Transverse colon (tissue), 4 donors: Measurements from ENCODE around the gene NOM1. TPM values are rescaled to one million over a fixed set of nuclear protein-coding genes. Genes with fewer than 3 reads are reported as not detected.

Source experiments
- DNase-seq: peaks from one replicate; pipeline ENCODE4 v3.0.0-alpha.2; 2019
- H3K27ac ChIP-seq, 4 donors: fragments of 200-600 bp; sonication (generic); 2 replicates each; pipeline ENCODE4 v1.5.1; 2016 to 2018; ENCODE audit warnings: inconsistent platforms in 4 of 4
- H3K27me3 ChIP-seq: fragments of 200-600 bp; sonication (generic); 2 replicates; pipeline ENCODE4 v1.5.1; 2017; ENCODE audit warnings: inconsistent platforms
- H3K36me3 ChIP-seq, 4 donors: fragments of 200-600 bp; sonication (generic); 2 replicates each; pipeline ENCODE4 v1.5.1; 2017 to 2019; ENCODE audit warnings: inconsistent platforms in 4 of 4
- H3K4me1 ChIP-seq, 4 donors: fragments of 200-600 bp; sonication (generic); 2 replicates each; pipeline ENCODE4 v1.5.1; 2017 to 2020; ENCODE audit warnings: inconsistent platforms in 4 of 4
- H3K4me3 ChIP-seq, 4 donors: fragments of 200-600 bp; sonication (generic); 1 replicate in 1 of 4; 2 replicates in 3 of 4; pipeline versions ENCODE4 v1.5.1 to v1.6.1; 2017 to 2019; ENCODE audit warnings: inconsistent platforms in 4 of 4
- H3K9me3 ChIP-seq, 2 donors: fragments of 200-600 bp; sonication (generic); 2 replicates each; pipeline ENCODE4 v1.5.1; 2017 to 2019; ENCODE audit warnings: inconsistent platforms in 2 of 2
- CTCF ChIP-seq, 5 experiments: fragments of 200-600 bp in 3 of 5; fragments of 450-650 bp in 2 of 5; sonication (generic) in 3 of 5; IDR thresholded peaks; 1 replicate in 2 of 5; 2 replicates in 3 of 5; pipeline ENCODE4 v1.5.1; 2016 to 2017; ENCODE audit warnings: antibody characterized with exemption in 5 of 5, inconsistent platforms in 3 of 5, mild to moderate bottlenecking in 2 of 5, moderate library complexity in 1 of 5
- EP300 ChIP-seq: sonication (generic); formaldehyde crosslinking; IDR thresholded peaks from one replicate; pipeline ENCODE4 v1.6.1; 2017; ENCODE audit warnings: antibody characterized with exemption, low read depth
- POLR2A ChIP-seq: fragments of 450-650 bp; IDR thresholded peaks from one replicate; pipeline ENCODE4 v1.6.1; 2016; ENCODE audit warnings: antibody characterized with exemption, mild to moderate bottlenecking, moderate library complexity
- POLR2AphosphoS5 ChIP-seq, 3 donors: sonication (generic); formaldehyde crosslinking; IDR thresholded peaks; one replicate each; pipeline ENCODE4 v1.6.1; 2016; ENCODE audit warnings: antibody characterized with exemption in 3 of 3
- WGBS, 2 donors: methylation state at CpG; one replicate each; pipeline ENCODE4 v1.1.5; 2018; ENCODE audit warnings: low coverage in 1 of 2; 5-methylcytosine and 5-hydroxymethylcytosine counted together
- in situ Hi-C, 4 donors: fragments of 200-750 bp; cut with MboI; loops; one replicate each; pipeline versions ENCODE4 v1.15.0 to v1.15.1; 2017; ENCODE audit warnings: low sequenced_read_pairs in 3 of 4, low pct_ligation_motif_present in 1 of 4, low pct_unique_long_range_greater_than_20kb in 1 of 4
- intact Hi-C: fragments of 100-400 bp; cut with DNase I; formaldehyde crosslinking; loops from one replicate; pipeline ENCODE4 v1.15.1; 2023; ENCODE audit warnings: low total_unique reads
- total RNA-seq, 4 donors: library from RNA; depleted of rRNA; stranded (reverse); fragments of >200 nt; gene quantifications; one replicate each; pipeline ENCODE4 v1.1.0, GENCODE V29; 2016

NOM1 gene
- total RNA-seq, 4 donors from 2014 or later = 6.6 to 22.4 (median 15.2) TPM

DNA sequence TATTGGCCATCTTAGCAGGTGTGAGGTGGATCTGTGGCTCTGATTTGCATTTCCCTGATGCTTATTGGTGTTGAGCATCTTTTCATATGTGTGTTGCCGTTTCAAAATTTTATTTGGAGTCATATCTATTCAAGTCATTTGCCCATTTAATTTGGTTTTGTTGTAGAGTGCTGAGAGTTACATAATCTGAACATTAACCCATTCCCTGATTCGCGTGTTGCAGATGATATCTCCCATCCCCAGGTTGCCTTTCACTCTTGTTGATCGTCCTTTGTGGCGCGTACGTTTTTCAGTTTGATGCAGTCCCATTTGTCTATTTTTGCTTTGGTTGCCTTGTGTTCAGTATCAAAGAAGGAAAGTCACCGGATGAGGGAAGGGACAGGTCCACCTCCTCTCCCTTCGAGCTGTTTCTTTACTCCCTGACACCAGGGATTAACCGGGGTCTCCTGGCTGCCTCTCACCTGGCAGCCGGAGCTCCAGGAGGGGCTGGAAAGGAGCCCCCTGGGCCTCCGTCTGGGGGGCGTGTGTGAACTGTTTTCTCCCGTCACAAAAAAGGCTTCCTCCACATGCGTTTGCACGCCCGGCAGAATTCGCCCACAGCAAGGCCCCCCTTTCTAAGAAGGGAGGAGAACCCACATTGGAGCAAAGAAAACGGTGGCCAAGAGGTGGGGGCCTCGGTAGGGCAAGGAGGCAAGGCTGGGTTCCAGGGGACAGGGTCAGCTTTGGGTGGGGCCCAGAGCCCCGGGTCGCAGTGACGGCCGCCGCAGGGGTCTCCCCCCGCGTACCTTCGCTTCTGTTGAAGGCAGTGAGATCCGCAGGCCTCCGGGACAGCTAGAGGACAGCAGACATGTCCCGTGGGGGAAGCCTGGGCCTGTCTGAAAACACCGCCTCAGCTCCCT lies 52.7 kb downstream of the NOM1 start:
- no peaks in the 10 kb centered on the region for H3K36me3 ChIP-seq
- H3K4me3 ChIP-seq = no peak overlapping the region
- H3K4me1 ChIP-seq = peaks cover 13 to 73% (median 55%) of the 10 kb centered on the region in 4 donors
- intact Hi-C loops = no loop called here
- in situ Hi-C loops = no loop called here
- no peaks in the 10 kb centered on the region for H3K9me3 ChIP-seq
- TF ChIP-seq POLR2A = no peak
- TF ChIP-seq POLR2AphosphoS5 (IDR thresholded peaks at IDR 0.05) = no peak
- no peak for TF ChIP-seq CTCF (IDR thresholded peaks at IDR 0.05)
- no peak for TF ChIP-seq EP300
- H3K27me3 ChIP-seq = peaks cover 89% of the 10 kb centered on the region
- H3K27ac ChIP-seq = no peak overlapping the region
- 18 to 47% methylated on average over 1 to 32 of the region's 32 CpGs for WGBS, 2 donors
- DNase-seq = no peak

GRCh38 chr7:157002819-157003421 lies 53.4 kb downstream of the NOM1 start:
- WGBS, 2 donors = 47 to 51% methylated on average over 19 to 47 of the region's 47 CpGs
- in situ Hi-C loops (no loop called here), intact Hi-C loops (no loop called here)
- Histone ChIP-seq H3K4me1 (peaks cover 13 to 81% (median 56%) of the 10 kb centered on the region in 4 donors), H3K27ac (peak overlapping the region; percentile 45 to 76 (median 68)), H3K36me3 (no peaks in the 10 kb centered on the region), H3K9me3 (no peaks in the 10 kb centered on the region), H3K27me3 (peaks cover 97% of the 10 kb centered on the region), H3K4me3 (no peak overlapping the region)
- no peak for TF ChIP-seq EP300
- TF ChIP-seq CTCF (IDR thresholded peaks at IDR 0.05) = no peak
- no peak for TF ChIP-seq POLR2AphosphoS5 (IDR thresholded peaks at IDR 0.05)
- no peak for TF ChIP-seq POLR2A
- no peak for DNase-seq

- no peak for TF ChIP-seq CTCF (IDR thresholded peaks at IDR 0.05)
- no peak for TF ChIP-seq POLR2AphosphoS5 (IDR thresholded peaks at IDR 0.05)
- TF ChIP-seq EP300 = no peak
- TF ChIP-seq POLR2A = no peak
- Histone ChIP-seq H3K4me1 (peaks cover 13 to 82% (median 56%) of the 10 kb centered on the region in 4 donors), H3K27me3 (peaks cover 100% of the 10 kb centered on the region), H3K27ac (peak overlapping the region; percentile 67 to 76 (median 70)), H3K36me3 (no peaks in the 10 kb centered on the region), H3K4me3 (peak overlapping the region in 1 of 4 donors; percentile 33), H3K9me3 (no peaks in the 10 kb centered on the region)
- in situ Hi-C loops = no loop called here
- intact Hi-C loops = no loop called here
- no peak for DNase-seq
- 14% methylated on average over 6 of the region's 6 CpGs; no CpG with 5 or more reads in 1 of the 2 donors for WGBS, 2 donors
Observed at GRCh38 chr7:157003445-157003755, 53.9 kb downstream of the NOM1 start.

DNA sequence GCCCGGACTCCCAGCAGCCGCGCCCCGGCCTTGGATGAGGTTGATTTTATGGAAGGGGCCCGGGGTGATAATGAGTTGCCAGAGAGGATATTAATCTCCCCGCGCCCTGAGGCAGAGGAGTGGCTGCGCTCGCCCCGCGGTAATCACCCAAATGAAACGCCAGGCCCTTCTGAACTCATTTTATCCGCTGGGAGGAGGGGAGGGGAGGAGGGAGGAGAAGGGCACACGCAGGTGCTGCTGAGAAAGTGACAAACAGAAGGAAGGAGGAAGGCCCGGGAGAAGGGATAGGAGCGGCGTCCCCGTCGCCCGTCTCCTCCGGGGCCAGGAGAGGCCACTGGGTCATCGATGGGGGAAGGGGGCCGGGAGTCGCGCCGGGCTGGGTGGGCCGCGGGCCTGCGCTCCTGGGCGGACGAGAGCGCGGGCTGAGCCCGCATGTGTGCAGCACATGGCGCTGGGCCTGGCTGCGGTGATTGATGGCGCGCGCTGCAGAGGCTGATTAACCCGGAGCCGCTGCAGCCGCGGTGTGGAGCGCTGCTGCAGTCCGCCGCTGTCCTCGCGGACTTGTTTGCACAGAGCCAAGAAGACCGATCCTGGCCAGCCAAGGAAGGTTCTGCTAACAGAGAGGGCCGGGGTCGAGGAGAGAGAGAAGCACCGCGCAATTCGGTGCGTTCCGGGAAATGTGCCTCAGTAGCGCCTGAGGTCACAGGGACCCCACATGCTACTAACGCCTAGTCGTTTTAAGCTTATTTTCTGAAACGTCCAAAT lies 54.4 kb downstream of the NOM1 start:
- in situ Hi-C loops = no loop called here
- H3K9me3 ChIP-seq = no peaks in the 10 kb centered on the region
- no peaks in the 10 kb centered on the region for H3K36me3 ChIP-seq
- H3K4me3 ChIP-seq = peak overlapping the region in 1 of 4 donors; percentile 33
- H3K27me3 ChIP-seq = peaks cover 100% of the 10 kb centered on the region
- peak; percentile 82 for DNase-seq
- H3K4me1 ChIP-seq = peaks cover 13 to 80% (median 56%) of the 10 kb centered on the region in 4 donors
- H3K27ac ChIP-seq = peak overlapping the region; percentile 67 to 76 (median 70)
- 0 to 23% methylated on average over 4 to 60 of the region's 60 CpGs for whole genome bisulfite sequencing, 2 donors
- intact Hi-C loops = no loop called here
- TF ChIP-seq POLR2A (peak; percentile 23), CTCF (IDR thresholded peaks at IDR 0.05) (no peak), EP300 (no peak), POLR2AphosphoS5 (IDR thresholded peaks at IDR 0.05) (peak in 1 of 3 donors; percentile 10)
